ENCODE measurements around the gene SEC31A.
"Not testable (repeated sequence)": the region's sequence is repeated elsewhere in the genome, so short reads cannot be mapped to it uniquely, and the experiment has no call there.

SEC31A gene

GRCh38 chr4:82890901-82891706 lies at the start of gene SEC31A:
SEC31A (minus strand) TSS chr4:82891153; CDS start chr4:82881936, 9,217 bp downstream.
- peak; percentile 88 to 94 (median 91) for DNase-seq (ENCODE audit: low read depth in 2 of 3, low spot score in 2 of 3)

GRCh38 chr4:82939414-82939813 lies 48.5 kb upstream of the SEC31A start:
- no peak for DNase-seq (ENCODE audit: low read depth in 2 of 3, low spot score in 2 of 3)

- no peak for DNase-seq (ENCODE audit: low read depth in 2 of 3, low spot score in 2 of 3)
Observed at GRCh38 chr4:82934441-82934840, 43.5 kb upstream of the SEC31A start.

- DNase-seq (ENCODE audit: low read depth in 2 of 3, low spot score in 2 of 3) = no peak
Observed at GRCh38 chr4:82930848-82931755, 40.1 kb upstream of the SEC31A start.

- DNase-seq (ENCODE audit: low read depth in 2 of 3, low spot score in 2 of 3) = no peak
Observed at GRCh38 chr4:82921795-82922194, 30.8 kb upstream of the SEC31A start.

GRCh38 chr4:82919386-82919785 lies 28.4 kb upstream of the SEC31A start:
- no peak for DNase-seq (ENCODE audit: low read depth in 2 of 3, low spot score in 2 of 3)

- DNase-seq (ENCODE audit: low read depth in 2 of 3, low spot score in 2 of 3) = no peak
Observed at GRCh38 chr4:82918091-82918490, 27.1 kb upstream of the SEC31A start.

GRCh38 chr4:82913968-82914367 lies 23.0 kb upstream of the SEC31A start:
- DNase-seq (ENCODE audit: low read depth in 2 of 3, low spot score in 2 of 3) = not testable (repeated sequence)

GRCh38 chr4:82913305-82913704 lies 22.4 kb upstream of the SEC31A start:
- no peak for DNase-seq (ENCODE audit: low read depth in 2 of 3, low spot score in 2 of 3)

- no peak for DNase-seq (ENCODE audit: low read depth in 2 of 3, low spot score in 2 of 3)
Observed at GRCh38 chr4:82909326-82909725, 18.4 kb upstream of the SEC31A start.

GRCh38 chr4:82906469-82906868 lies 15.5 kb upstream of the SEC31A start:
- no peak for DNase-seq (ENCODE audit: low read depth in 2 of 3, low spot score in 2 of 3)

- no peak for DNase-seq (ENCODE audit: low read depth in 2 of 3, low spot score in 2 of 3)
Observed at GRCh38 chr4:82905205-82905604, 14.3 kb upstream of the SEC31A start.

GRCh38 chr4:82903737-82904136 lies 12.8 kb upstream of the SEC31A start:
- DNase-seq (ENCODE audit: low read depth in 2 of 3, low spot score in 2 of 3) = no peak

- DNase-seq (ENCODE audit: low read depth in 2 of 3, low spot score in 2 of 3) = no peak
Observed at GRCh38 chr4:82901183-82901718, 10.3 kb upstream of the SEC31A start.

GRCh38 chr4:82900411-82901182 lies 9.6 kb upstream of the SEC31A start, which contains the start of gene THAP9:
THAP9 (plus strand) TSS chr4:82900735; CDS start chr4:82900803, 68 bp downstream.
- peak; percentile 87 to 95 (median 88) for DNase-seq (ENCODE audit: low read depth in 2 of 3, low spot score in 2 of 3)

- no peak for DNase-seq (ENCODE audit: low read depth in 2 of 3, low spot score in 2 of 3)
Observed at GRCh38 chr4:82900066-82900410, 9.1 kb upstream of the SEC31A start.

- DNase-seq (ENCODE audit: low read depth in 2 of 3, low spot score in 2 of 3) = no peak
Observed at GRCh38 chr4:82899374-82900065, 8.6 kb upstream of the SEC31A start.

GRCh38 chr4:82898322-82899243 lies 7.6 kb upstream of the SEC31A start:
- no peak for DNase-seq (ENCODE audit: low read depth in 2 of 3, low spot score in 2 of 3)

- DNase-seq (ENCODE audit: low read depth in 2 of 3, low spot score in 2 of 3) = no peak
Observed at GRCh38 chr4:82896755-82897154, 5.8 kb upstream of the SEC31A start.
